HepG2 (cell line): ENCODE data around the gene CTTNBP2NL. TPM values are rescaled to one million over a fixed set of nuclear protein-coding genes. Genes with fewer than 3 reads are reported as not detected.
A peak's percentile ranks its signal among the peaks of the same experiment; 100 is the strongest.

Source experiments
- FIP1L1 ChIP-seq: fragments of 200-400 bp; formaldehyde crosslinking; IDR thresholded peaks from 2 replicates; pipeline ENCODE4 v1.6.1; 2018; ENCODE audit warnings: low read depth, mild to moderate bottlenecking, low read length, moderate library complexity, borderline replicate concordance; ENCODE audit not compliant: insufficient read depth
- GATA4 ChIP-seq: sonication (generic); IDR thresholded peaks from 2 replicates; pipeline ENCODE4 v1.6.1; 2016; ENCODE audit warnings: antibody characterized with exemption, low read depth, borderline replicate concordance
- HOXA7 ChIP-seq: sonication (generic); formaldehyde crosslinking; IDR thresholded peaks from 2 replicates; pipeline ENCODE4 v1.8.1; 2022; ENCODE audit warnings: mild to moderate bottlenecking, missing genetic modification reagents, moderate library complexity
- NCOA2 ChIP-seq: sonication (generic); formaldehyde crosslinking; IDR thresholded peaks from 2 replicates; pipeline ENCODE4 v1.8.0; 2022; ENCODE audit warnings: inconsistent platforms
- PITX1 ChIP-seq: sonication (generic); formaldehyde crosslinking; IDR thresholded peaks from 2 replicates; pipeline ENCODE4 v1.5.1; 2020; ENCODE audit warnings: mild to moderate bottlenecking, missing genetic modification reagents
- REXO4 ChIP-seq: sonication (generic); formaldehyde crosslinking; IDR thresholded peaks from 2 replicates; pipeline ENCODE4 v1.8.0; 2022; ENCODE audit warnings: missing genetic modification reagents, mild to moderate bottlenecking, borderline replicate concordance
- SOX6 ChIP-seq, 2 experiments: fragments of 450-650 bp in 1 of 2; sonication (generic) in 1 of 2; formaldehyde crosslinking in 1 of 2; IDR thresholded peaks; 2 replicates each; pipeline versions ENCODE4 v1.4.0 to v1.6.1; 2017 to 2020; ENCODE audit warnings: antibody characterized with exemption in 1 of 2, mild to moderate bottlenecking in 1 of 2, missing genetic modification reagents in 1 of 2
- SPEN ChIP-seq: sonication (generic); formaldehyde crosslinking; IDR thresholded peaks from 2 replicates; pipeline ENCODE4 v1.5.1; 2020; ENCODE audit warnings: low read depth, mild to moderate bottlenecking, missing genetic modification reagents
- ZFP1 ChIP-seq: IDR thresholded peaks from 2 replicates; pipeline ENCODE4 v1.6.1; 2016
- ZKSCAN1 ChIP-seq: fragments of 150-350 bp; IDR thresholded peaks from 2 replicates; pipeline ENCODE4 v1.6.1; 2014; ENCODE audit warnings: low read length
- ZNF143 ChIP-seq: sonication (generic); formaldehyde crosslinking; IDR thresholded peaks from 2 replicates; pipeline ENCODE4 v1.4.0; 2020; ENCODE audit warnings: missing genetic modification reagents
- ZNF3 ChIP-seq: IDR thresholded peaks from 2 replicates; pipeline ENCODE4 v1.7.0; 2017; ENCODE audit warnings: inconsistent platforms
- ZNF773 ChIP-seq: sonication (generic); formaldehyde crosslinking; IDR thresholded peaks from 2 replicates; pipeline ENCODE4 v1.4.0; 2020; ENCODE audit warnings: missing genetic modification reagents, borderline replicate concordance
- polyA plus RNA-seq, 8 experiments: library from polyadenylated mRNA; depleted of rRNA in 3 of 8; stranded (reverse) in 7 of 8; unstranded in 1 of 8; fragments of >200 nt; fragmentation: Illumina TruSeq in 4 of 8; extraction: Trizol in 4 of 8; gene quantifications; 2 replicates each; pipeline versions ENCODE4 v1.2.1 to v1.2.3, GENCODE V29; 2011 to 2016; ENCODE audit warnings: low read depth in 4 of 8, missing spikeins in 1 of 8, mixed read lengths in 1 of 8; ENCODE audit not compliant: insufficient read depth in 1 of 8
- total RNA-seq, 5 experiments: library from RNA; depleted of rRNA; stranded (reverse); fragments of >200 nt; fragmentation: Illumina TruSeq; extraction: Trizol; gene quantifications; 2 replicates each; pipeline ENCODE4 v1.2.3, GENCODE V29; 2016; ENCODE audit warnings: low read depth in 1 of 5
- TF ChIP-seq, protein P1 (sequence below): sonication (generic); formaldehyde crosslinking; IDR thresholded peaks from 2 replicates; pipeline ENCODE4 v1.4.0; 2020; ENCODE audit warnings: mild to moderate bottlenecking, low read depth, missing genetic modification reagents
- TF ChIP-seq, protein P2 (sequence below): sonication (generic); formaldehyde crosslinking; IDR thresholded peaks from 2 replicates; pipeline ENCODE4 v1.9.0; 2021; ENCODE audit warnings: missing genetic modification reagents, borderline replicate concordance
- TF ChIP-seq, protein P3 (sequence below): sonication (generic); formaldehyde crosslinking; IDR thresholded peaks from 2 replicates; pipeline ENCODE4 v1.9.0; 2021; ENCODE audit warnings: mild to moderate bottlenecking, missing genetic modification reagents
- TF ChIP-seq, protein P4 (sequence below): sonication (generic); formaldehyde crosslinking; IDR thresholded peaks from 2 replicates; pipeline ENCODE4 v1.5.0; 2020; ENCODE audit warnings: mild to moderate bottlenecking, missing genetic modification reagents

CTTNBP2NL gene
- total and polyA plus RNA-seq, 2 of the 13 experiments (the other 11 are each of a cell fraction or from before 2014, with no cell fraction given), result 2.1 to 4.1 TPM

DNA sequence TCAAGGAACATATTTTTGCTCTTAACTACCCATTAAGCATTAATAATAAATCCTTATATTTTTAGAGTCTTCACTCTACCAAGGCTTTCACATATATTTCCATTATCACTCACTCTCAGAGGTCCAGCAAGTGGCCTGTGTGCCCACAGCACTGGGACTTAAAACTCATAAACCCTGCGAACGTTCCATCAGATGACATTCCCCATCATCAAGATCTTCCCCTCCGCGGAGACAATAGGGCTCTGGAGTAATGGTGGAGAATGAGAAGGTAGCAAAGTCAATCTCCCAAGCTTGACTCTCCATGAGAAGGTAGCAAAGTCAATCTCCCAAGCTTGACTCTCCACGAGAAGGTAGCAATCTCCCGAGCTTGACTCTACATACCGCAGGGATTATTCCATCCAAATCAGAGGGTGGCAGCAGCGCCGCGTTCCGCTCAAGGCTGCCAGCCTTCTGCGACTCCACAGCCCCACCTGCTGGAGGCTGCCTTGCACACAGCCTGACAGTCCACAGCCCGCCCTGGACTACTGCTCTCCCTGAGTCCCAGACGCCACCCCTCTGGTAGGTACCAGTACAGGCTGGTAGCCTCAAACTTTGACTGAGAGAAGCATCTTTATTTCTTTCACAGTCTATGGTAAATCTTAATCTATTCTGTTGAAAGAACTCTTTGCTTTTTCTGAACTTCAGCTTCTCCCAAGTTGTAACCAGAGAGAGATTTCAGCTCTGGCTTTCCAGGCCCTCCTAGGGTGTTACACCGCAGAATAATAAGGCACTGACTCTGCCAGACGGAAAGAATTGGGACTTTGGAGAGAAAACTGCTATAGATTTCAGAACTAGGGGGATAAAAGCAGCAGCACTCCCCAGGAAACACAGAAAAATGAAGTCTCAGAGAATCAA is 26.4 kb upstream of the CTTNBP2NL start (continued):
- TF ChIP-seq FIP1L1 (no peak), NCOA2 (CRISPR knock-in tag) (no peak), REXO4 (CRISPR knock-in tag) (no peak), ZFP1 (CRISPR knock-in tag) (no peak), ZNF143 (no peak), SOX6 (IDR thresholded peaks at IDR 0.05) (no peak), SOX6 (CRISPR knock-in tag; IDR thresholded peaks at IDR 0.05) (peak; percentile 33), SPEN (CRISPR knock-in tag) (no peak), HOXA7 (no peak), ZNF773 (no peak), PITX1 (peak; percentile 77; the same call in 1 of the 2 replicates), GATA4 (no peak), ZKSCAN1 (no peak), ZNF3 (CRISPR knock-in tag) (no peak)
- TF ChIP-seq, protein P1, sequence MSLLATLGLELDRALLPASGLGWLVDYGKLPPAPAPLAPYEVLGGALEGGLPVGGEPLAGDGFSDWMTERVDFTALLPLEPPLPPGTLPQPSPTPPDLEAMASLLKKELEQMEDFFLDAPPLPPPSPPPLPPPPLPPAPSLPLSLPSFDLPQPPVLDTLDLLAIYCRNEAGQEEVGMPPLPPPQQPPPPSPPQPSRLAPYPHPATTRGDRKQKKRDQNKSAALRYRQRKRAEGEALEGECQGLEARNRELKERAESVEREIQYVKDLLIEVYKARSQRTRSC (CRISPR knock-in tag), result no peak
- TF ChIP-seq, protein P2, sequence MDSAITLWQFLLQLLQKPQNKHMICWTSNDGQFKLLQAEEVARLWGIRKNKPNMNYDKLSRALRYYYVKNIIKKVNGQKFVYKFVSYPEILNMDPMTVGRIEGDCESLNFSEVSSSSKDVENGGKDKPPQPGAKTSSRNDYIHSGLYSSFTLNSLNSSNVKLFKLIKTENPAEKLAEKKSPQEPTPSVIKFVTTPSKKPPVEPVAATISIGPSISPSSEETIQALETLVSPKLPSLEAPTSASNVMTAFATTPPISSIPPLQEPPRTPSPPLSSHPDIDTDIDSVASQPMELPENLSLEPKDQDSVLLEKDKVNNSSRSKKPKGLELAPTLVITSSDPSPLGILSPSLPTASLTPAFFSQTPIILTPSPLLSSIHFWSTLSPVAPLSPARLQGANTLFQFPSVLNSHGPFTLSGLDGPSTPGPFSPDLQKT (CRISPR knock-in tag), result no peak
- TF ChIP-seq, protein P3, sequence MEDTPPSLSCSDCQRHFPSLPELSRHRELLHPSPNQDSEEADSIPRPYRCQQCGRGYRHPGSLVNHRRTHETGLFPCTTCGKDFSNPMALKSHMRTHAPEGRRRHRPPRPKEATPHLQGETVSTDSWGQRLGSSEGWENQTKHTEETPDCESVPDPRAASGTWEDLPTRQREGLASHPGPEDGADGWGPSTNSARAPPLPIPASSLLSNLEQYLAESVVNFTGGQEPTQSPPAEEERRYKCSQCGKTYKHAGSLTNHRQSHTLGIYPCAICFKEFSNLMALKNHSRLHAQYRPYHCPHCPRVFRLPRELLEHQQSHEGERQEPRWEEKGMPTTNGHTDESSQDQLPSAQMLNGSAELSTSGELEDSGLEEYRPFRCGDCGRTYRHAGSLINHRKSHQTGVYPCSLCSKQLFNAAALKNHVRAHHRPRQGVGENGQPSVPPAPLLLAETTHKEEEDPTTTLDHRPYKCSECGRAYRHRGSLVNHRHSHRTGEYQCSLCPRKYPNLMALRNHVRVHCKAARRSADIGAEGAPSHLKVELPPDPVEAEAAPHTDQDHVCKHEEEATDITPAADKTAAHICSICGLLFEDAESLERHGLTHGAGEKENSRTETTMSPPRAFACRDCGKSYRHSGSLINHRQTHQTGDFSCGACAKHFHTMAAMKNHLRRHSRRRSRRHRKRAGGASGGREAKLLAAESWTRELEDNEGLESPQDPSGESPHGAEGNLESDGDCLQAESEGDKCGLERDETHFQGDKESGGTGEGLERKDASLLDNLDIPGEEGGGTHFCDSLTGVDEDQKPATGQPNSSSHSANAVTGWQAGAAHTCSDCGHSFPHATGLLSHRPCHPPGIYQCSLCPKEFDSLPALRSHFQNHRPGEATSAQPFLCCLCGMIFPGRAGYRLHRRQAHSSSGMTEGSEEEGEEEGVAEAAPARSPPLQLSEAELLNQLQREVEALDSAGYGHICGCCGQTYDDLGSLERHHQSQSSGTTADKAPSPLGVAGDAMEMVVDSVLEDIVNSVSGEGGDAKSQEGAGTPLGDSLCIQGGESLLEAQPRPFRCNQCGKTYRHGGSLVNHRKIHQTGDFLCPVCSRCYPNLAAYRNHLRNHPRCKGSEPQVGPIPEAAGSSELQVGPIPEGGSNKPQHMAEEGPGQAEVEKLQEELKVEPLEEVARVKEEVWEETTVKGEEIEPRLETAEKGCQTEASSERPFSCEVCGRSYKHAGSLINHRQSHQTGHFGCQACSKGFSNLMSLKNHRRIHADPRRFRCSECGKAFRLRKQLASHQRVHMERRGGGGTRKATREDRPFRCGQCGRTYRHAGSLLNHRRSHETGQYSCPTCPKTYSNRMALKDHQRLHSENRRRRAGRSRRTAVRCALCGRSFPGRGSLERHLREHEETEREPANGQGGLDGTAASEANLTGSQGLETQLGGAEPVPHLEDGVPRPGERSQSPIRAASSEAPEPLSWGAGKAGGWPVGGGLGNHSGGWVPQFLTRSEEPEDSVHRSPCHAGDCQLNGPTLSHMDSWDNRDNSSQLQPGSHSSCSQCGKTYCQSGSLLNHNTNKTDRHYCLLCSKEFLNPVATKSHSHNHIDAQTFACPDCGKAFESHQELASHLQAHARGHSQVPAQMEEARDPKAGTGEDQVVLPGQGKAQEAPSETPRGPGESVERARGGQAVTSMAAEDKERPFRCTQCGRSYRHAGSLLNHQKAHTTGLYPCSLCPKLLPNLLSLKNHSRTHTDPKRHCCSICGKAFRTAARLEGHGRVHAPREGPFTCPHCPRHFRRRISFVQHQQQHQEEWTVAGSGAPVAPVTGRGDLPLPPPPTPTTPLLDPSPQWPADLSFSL (CRISPR knock-in tag), result no peak
- TF ChIP-seq, protein P4, sequence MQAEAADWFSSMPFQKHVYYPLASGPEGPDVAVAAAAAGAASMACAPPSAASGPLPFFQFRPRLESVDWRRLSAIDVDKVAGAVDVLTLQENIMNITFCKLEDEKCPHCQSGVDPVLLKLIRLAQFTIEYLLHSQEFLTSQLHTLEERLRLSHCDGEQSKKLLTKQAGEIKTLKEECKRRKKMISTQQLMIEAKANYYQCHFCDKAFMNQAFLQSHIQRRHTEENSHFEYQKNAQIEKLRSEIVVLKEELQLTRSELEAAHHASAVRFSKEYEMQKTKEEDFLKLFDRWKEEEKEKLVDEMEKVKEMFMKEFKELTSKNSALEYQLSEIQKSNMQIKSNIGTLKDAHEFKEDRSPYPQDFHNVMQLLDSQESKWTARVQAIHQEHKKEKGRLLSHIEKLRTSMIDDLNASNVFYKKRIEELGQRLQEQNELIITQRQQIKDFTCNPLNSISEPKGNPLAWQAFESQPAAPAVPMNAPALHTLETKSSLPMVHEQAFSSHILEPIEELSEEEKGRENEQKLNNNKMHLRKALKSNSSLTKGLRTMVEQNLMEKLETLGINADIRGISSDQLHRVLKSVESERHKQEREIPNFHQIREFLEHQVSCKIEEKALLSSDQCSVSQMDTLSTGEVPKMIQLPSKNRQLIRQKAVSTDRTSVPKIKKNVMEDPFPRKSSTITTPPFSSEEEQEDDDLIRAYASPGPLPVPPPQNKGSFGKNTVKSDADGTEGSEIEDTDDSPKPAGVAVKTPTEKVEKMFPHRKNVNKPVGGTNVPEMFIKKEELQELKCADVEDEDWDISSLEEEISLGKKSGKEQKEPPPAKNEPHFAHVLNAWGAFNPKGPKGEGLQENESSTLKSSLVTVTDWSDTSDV (CRISPR knock-in tag), result no peak
